Measurements from ENCODE around the gene ADGRB3.
"Not testable (repeated sequence)": the region's sequence is repeated elsewhere in the genome, so short reads cannot be mapped to it uniquely, and the experiment has no call there.

ADGRB3 gene

DNA sequence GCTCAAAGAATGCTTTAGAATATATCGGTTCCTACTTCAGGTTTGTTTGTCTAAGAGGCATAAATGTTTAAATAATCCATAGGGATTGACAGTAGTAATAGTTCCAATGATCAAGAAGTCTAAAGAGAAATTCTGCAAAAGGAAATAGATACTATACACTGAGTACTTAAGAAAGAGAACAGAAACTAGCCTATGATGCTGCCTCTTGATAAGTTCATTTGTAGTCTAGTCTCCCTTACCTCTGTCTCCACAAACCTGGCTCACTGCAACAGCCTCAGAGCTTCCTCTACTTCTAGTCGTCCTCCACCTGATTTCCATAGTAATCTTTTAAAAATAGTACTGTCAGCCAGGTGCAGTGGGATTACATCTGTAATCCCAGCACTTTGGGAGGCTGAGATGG lies 650.0 kb downstream of the ADGRB3 start:
- DNase-seq, result no peak

DNA sequence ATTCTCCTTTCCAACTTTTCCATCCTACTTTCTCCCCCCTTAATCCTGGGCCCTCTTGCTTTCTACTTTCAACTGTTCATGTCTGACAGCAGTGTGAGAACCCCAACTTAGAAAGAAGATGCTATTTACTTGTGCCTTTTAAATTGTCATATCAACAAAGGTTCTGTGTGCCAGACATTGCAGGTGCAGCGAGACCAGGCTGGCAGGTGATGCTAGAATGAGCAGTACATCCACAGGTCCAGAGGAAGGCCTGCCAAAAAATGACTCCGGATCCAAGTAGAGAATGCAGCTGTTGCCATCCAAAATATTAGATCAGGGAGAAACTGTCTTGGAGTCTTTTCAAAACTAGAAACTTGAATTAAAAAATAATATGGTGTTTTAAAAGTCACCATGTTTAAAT lies 651.2 kb downstream of the ADGRB3 start:
- no peak for DNase-seq

DNA sequence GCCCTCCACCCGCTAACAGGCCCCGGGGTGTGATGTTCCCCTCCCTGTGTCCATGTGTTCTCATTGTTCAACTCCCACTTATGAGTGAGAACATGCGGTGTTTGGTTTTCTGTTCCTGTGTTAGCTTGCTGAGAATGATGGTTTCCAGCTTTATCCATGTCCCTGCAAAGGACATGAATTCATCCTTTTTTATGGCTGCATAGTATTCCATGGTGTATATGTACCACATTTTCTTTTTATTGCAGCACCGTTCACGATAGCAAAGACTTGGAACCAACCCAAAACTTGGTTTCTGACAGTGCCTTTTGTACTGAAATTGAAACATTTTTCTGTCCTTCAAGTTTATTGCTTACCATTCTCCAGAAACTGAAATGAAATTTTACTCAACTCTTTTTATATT lies 653.1 kb downstream of the ADGRB3 start:
- DNase-seq, result not testable (repeated sequence)

DNA sequence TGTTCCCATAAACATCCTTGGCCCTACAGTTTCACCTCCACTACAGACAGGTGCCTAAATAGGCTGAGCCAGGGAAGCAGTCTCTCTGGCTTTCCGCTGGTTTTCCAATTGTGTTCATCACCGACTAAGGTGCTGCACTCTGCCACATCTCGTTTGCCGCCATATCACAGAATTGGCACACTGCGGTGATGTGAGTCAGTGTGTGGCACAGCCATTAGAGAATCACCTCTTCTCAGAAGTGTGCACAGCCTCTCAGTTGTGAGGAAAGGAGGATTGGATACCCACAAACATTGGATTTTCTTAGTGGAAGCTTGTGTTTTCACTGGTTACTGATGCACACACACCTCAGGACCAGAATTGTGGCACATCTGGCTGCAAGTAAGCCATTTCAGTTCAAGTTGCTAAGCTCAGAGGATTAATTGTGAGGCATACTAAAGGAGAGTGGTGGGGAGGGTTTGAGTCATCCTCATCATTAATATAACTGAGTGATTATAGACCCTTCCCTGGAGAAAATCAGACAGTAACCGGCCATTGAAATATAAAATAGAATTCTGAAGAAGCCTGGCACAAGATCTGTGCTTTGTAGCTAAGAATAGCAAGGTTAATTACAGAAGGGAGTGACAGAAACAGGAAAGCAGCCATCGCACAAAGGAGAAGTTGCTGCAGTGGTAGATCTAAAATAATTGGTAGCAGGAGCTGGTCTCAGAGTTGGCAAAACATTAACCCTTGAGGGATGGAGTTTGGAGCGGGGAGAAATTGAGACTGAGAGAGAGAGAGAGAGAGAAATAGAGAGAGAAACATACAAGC lies 654.8 kb downstream of the ADGRB3 start:
- no peak for DNase-seq

DNA sequence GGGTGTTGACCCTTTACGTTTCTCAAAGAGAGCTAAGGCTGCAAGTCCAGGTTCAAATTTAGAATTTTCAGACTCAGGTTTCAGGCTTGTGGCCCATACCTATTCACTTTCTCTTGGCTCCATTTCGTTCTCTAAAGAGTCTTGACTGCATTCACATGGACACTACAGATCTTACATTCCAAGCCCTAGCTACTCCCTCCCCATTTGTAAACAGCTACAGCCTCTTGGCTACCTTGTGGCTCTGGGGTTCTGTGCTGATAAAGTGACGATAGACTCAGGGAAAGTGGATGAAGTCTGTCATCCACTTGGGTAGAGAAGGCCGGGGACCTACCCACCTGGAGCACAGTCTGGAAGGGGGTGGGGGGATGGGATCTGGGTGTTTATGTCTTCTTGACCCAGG lies 658.4 kb downstream of the ADGRB3 start:
- no peak for DNase-seq

DNA sequence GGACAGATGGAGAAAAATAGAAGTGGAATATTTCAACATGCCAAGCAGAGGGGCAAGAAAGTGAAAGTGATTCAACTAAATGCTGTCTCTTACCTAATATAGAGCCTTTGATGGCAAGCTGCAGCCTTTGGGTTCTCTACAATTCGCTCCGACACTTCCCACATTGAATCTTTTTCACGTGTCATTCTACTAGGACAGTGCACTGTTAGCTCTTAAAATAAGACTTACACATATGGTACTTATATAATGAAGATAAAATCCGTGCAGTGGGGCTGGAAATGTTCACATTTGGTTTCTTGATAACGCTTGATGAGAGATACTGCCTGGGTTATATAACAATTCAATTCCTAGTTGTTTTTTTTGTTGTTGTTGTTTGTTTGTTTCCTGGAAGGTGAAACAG lies 659.3 kb downstream of the ADGRB3 start:
- DNase-seq, result no peak

DNA sequence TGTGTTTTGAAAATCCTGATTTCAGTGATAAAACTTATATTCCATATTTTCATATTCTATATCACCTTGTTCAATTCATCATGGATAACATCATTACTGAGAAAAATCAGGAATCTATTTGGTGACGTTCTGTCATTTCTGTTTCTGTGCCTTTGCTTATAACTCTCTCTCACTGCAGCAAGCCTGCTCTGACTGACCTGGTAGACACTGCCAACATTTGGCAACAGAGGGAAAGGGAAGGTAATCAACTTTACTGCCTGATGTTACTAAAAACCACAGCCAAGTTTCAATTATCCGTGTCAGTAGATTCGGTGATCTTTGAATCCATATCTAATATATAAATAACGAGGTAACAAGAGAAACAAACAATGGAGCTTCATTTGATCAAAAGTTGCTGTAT lies 659.8 kb downstream of the ADGRB3 start:
- DNase-seq, result no peak

DNA sequence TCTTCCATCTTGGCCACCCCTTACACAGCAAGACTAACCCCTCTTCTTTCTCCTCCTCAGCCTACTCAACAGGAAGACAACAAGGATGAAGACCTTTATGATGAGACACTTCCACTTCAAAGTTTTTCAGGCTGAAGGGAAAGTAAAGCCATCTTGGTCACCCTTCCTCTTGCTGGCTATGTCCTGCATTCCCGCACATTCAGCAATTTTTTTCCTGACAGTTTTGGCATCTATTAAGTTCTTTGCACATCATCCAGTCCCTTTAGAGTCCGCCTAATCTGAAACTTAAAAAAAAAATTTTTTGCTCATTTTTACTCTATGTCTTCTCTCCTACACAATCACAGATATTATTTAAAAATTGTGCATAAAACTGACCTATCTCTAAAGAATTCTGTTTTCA lies 668.3 kb downstream of the ADGRB3 start:
- DNase-seq, result no peak

DNA sequence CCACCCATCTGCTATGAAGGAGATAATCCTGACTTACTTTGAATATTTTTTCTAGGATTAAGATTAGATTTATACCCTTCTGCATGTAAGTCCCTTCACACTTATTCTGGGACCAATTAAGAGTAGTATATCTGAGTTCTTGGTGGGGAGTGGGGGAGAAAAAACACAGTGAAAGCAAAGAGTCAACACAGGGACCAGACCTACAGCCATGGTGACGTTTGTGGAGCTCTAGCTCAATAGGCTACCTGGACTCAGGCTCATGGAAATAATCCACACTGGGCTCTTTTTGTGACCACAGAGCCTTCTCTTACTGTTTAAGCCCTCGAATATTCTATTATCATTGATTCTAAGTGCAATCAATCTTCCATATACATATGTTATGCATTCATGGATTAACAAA lies 670.4 kb downstream of the ADGRB3 start:
- no peak for DNase-seq

DNA sequence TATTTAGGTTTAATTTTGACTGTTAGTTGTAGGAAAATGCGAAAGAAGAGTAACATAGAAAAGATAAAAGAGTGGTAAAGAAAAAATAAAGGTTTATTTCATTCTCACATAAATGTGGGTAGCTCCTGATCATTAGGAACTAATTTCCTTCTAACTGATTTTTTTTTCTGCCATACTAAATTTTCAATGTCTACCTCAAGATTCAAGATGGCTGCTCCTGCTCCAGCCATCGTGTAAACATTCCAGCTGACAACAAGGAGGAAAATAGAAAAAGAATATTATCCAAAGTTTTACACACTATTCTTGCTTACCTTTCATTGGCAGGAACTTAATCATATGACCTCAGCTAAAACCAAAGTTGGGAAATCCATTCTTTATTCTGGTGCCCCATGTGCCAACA lies 673.5 kb downstream of the ADGRB3 start:
- no peak for DNase-seq

DNA sequence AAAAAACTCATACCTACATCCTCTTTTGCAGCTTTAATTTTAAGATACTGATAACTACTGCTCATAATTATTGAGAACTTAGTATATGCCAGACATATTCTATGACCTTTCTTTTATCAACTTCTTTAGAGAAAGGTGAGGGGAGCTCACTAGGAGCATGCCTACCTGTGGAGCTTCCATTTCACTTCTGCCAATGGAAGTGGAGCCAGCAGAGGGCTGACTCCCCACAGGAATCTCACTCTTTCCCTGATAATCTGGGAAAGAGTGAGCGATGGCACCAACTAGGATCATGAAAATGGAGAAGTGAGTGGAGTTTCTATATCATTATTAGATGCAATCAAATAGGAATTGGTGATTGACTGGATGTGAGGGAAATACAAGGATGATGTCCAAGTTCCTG lies 676.8 kb downstream of the ADGRB3 start:
- no peak for DNase-seq

DNA sequence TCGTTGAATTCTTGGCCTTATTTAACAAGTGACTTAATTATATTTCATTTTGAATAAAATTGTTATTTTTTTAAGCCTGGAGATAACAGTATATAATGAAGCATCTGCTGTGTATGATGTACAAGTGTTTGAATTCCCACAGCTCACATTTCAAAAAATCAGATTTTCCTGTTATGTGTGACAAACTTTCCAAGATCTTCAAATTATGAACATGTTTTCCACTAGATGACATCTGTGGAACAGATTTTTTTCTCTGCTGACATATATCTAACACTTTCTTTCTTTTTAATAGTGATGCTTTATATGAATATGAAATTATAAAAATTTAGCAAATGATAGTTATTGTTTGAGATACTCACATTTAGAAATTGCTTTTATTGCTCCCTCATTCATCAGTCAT lies 678.9 kb downstream of the ADGRB3 start:
- no peak for DNase-seq

DNA sequence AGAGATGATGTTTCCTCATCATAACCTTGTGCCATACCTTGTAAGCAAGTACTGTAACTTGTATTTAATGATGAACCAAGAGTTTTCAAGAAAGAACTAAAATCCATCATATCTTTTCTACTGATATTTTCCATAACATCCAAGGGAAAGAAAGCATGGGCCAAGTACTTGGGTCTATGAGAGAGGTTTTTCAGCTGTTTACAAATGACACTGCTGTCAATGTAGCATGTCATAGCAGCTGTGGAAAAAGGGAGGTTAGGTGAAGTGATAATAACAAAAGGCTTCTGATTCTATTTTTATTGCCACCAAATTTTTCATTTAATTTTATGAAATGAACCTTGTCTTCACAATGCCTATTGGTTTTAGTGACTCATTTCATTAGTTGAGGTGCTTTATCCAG lies 679.4 kb downstream of the ADGRB3 start:
- no peak for DNase-seq

DNA sequence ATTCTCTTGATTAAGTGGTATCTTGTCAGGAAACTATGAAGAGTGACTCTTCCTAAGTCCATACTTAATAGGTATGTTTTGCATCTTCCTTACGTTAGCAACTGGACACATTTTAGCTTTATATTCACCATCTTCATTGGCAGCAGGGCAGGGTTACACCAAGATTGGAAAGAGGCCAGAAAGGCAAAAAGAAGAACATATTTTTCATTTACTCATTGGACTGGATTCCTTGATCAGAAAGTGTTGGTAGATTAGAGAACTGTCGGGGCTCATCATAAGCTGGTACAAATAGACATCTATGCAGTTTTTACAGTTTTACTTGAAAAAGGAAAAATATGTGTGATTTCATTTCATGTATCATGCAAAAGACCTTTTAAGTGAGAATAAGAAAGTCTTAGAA lies 696.8 kb downstream of the ADGRB3 start:
- DNase-seq, result no peak

DNA sequence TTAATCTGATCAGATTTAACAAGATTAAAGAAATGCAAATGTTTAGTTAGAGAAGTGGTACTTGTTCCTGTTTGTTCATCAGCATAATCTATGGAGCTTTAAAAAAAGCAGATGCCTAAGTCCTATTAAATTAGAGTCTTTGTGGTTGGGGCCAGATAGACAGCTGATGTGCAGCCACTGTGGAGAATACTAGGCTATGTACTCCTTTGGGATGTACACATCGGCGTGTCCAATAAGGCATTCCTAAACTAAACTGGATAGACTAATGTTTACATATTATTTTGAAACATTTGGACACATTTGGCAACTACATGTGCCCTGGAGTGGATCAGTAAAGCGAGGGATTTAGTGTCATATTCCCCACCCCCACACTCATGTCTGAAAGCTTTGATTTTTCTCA lies 702.2 kb downstream of the ADGRB3 start:
- DNase-seq, result no peak

DNA sequence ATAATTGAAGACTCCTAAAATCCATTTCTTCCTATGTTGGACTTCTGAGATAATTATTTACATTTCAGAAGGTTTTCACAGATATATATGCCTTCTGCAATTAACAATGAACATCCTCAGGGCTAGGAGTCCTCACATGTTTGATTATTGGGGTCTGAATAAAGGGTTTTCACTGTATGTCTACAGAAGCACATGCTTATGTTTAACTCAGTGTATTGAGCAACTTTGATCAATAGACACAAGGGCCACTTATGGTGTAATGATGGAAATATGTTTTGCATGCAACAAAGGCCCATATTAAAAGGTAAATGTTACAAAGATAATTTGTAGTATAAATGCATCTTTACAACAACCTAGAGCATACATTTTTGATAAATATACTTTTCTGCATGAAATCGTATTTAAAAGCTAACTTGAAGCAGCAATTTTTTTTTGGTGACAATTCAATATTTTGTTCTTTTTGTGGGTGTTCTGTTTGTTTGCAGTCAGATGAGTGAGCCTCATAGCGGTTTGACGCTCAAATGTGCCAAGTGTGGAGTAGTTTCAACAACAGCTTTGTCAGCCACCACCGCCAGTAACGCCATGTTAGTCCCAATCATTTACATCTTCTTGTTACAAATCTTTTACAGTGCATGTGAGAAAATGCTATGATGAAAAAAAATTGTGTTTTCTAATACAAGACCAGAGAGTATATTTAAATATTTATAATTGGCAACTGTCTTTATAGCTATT lies 703.5 kb downstream of the ADGRB3 start:
- DNase-seq, result no peak

DNA sequence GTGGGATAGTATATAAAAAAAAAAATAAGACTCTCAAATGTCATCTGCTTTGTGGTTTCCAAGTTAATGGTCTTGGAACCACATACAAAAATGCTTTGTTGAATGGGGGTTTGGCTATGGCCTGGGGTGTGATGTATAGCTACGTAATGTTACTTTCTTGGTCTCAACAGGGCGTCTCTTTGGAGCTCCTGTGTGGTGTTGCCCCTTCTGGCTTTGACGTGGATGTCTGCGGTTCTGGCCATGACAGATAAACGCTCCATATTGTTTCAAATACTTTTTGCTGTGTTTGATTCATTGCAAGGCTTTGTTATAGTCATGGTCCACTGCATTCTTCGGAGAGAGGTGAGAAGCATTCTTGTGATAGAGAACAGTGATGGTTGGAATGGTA lies 704.1 kb downstream of the ADGRB3 start:
- no peak for DNase-seq

DNA sequence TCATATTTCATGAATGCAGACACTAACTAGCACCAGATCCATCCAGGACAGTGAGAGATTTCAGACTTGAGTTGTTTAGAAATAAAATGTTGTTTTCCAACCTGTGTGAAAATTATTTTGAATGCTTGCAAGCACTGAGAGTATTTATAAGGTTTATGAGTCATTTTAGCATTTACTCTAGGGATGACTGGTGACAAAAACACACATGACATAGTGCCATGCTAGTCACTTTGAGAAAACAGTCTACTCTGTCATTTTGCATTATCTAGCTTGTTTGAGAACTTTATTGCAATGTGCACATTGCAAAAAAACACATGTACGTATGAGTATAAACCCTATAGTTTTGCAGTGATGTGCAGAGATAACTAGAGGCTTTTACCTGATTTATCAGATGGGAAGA lies 705.1 kb downstream of the ADGRB3 start:
- no peak for DNase-seq

DNA sequence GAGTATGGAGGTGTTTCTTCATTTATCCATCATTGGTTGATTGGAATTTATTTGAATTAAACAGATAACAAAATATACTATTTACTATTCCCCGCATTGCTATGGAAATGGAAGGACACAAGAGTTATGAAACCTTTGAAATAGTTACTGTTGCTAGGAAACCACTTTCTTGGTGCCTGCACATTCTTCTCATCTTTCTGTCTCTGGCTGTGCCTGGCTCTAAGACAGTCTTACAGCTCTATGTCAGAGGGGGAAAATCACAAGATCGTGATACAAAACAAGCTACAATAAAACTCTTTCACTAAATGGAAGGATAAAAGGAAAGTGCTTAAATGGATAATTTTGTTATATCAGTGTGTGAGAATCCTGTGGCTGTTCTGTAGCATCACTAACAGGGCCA lies 708.8 kb downstream of the ADGRB3 start:
- DNase-seq, result no peak

DNA sequence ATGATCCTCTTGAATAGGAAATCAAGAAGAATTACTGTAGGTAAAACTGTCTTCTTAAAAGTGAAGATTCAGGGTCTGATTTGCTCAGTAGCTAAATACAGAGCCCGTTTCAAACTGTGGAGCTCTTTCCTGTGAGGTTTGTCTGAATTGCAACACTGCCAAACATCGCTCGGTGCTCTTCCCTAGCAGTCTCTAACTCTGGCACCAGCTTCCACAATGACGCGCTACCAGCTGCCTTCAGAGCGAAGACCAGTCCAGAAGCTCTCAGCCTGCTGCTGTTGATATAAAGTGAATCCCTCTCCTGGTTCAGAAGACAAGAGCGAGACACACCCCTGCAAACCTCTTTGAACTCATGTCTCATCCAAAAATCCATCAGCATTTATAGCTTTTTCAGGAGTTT lies 714.7 kb downstream of the ADGRB3 start:
- no peak for DNase-seq

DNA sequence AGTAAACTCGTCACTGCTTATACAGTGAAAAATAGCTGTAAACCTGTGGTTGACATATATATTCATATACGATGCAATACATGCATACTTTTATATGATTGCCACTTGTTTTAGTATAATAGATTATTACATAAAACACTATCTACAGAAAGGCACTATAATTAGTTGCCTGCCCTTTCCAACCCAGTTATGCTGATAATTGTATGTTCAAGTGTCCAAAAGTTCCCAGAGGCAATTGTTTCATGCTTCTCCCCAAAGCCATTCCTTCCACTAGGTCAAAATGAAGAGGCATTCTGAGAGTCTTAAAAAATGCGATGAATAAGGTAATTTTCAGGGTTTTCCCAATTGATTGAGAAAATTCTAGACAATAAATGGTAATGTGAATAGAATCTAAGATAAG lies 727.1 kb downstream of the ADGRB3 start:
- no peak for DNase-seq

DNA sequence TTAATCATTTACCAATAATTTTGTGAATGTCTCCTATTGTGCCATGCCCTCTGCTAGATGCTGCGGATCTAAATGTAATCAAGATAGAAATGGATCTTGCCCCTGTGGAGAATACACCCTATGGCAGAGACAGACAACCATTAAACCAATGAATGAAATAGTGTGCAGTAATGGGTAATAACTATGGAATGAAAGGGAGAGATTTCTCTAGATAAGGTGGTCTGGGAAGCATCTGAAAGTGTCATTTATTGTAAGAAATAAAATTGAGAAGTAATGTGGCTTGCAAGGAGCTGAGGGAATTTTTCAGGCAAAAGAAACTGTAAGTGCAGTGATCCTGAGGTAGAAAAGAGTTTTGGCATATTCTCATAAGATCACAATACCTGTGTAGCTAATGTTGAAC lies 731.7 kb downstream of the ADGRB3 start:
- DNase-seq, result no peak

DNA sequence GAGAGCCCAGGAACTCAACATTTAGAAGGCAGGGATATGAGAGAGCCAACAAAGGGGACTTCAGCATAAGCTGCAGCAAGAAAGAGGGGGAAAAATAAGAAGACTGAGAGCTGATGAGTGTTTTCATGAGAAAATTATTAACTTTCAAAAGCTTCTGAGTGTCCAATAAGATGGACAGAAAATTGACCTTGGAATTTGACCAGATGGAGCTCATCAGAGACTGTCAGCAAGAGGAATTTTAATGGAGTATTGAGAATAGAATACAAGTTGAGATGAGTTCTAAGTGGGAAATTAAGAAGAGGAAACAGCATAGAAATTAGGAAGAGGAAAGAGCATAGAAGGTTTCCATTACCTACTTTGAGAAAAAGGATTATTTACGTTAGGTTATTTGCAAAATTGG lies 733.5 kb downstream of the ADGRB3 start:
- no peak for DNase-seq

DNA sequence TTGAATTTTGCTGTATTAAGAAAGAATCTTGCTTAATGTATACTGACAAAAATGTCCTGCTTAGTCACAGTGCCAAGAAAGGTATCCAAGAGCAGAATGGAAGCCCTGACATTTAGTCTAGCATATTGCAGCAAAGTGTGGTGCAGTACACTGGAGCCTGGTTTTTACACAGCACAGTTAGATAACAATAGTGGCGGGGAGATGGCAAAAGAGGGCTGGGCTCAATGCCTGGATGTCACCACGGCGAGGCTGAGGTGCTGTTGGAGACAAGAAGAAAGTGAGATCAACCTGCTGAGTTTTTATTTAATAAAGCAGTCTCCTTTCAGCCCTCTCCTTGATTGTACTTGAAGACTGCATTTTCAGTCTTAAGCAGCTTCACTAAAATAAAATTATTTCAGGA lies 735.7 kb downstream of the ADGRB3 start:
- DNase-seq, result no peak

DNA sequence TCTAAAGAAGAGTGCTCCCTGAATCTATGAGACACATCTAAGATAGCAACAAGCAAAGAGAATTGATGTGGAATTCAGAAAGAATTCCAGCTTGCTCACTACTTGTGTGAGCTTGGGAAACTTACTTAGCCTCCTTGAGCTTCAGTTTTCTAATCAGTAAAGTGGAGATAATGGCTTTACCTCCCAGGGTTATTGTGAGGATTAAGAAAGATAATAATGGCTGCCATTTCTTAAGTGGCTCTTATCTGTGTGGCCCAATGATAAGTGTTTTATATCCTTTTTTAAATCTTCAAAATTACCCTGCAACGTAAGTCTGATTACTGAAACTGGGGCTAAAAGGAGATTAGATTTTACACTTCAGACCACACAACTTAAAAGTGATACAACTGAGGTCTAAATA lies 743.2 kb downstream of the ADGRB3 start:
- DNase-seq, result no peak
